H9 (cell line): ENCODE results near the gene SSR3. TPM values are rescaled to one million over a fixed set of nuclear protein-coding genes. Genes with fewer than 3 reads are reported as not detected.
"Not testable (repeated sequence)": the region's sequence is repeated elsewhere in the genome, so short reads cannot be mapped to it uniquely, and the experiment has no call there.

Experiments used
- DNase-seq: peaks from one replicate; pipeline ENCODE4 v3.0.0-alpha.2; 2017
- H2AFZ ChIP-seq: one replicate; pipeline ENCODE4 v1.6.1; 2013; ENCODE audit warnings: mild to moderate bottlenecking, low read length, control low read depth, moderate library complexity
- H2AK5ac ChIP-seq: 2 replicates; pipeline ENCODE4 v1.6.1; 2013; ENCODE audit warnings: low read length, control low read depth, mixed read lengths; ENCODE audit not compliant: insufficient read length
- H2BK120ac ChIP-seq: one replicate; pipeline ENCODE4 v1.6.1; 2013; ENCODE audit warnings: low read depth, mild to moderate bottlenecking, low read length, control low read depth, inconsistent platforms; ENCODE audit not compliant: poor library complexity, severe bottlenecking
- H2BK12ac ChIP-seq: 2 replicates; pipeline ENCODE4 v1.6.1; 2013; ENCODE audit warnings: low read length, control low read depth, mixed read lengths, low read depth; ENCODE audit not compliant: insufficient read length
- H2BK15ac ChIP-seq: 2 replicates; pipeline ENCODE4 v1.6.1; 2013; ENCODE audit warnings: low read depth, low read length, control low read depth
- H2BK20ac ChIP-seq: one replicate; pipeline ENCODE4 v1.6.1; 2013; ENCODE audit warnings: low read depth, mild to moderate bottlenecking, low read length, control low read depth, inconsistent platforms; ENCODE audit not compliant: poor library complexity, severe bottlenecking
- H2BK5ac ChIP-seq: 2 replicates; pipeline ENCODE4 v1.6.1; 2013; ENCODE audit warnings: low read length, control low read depth, mixed read lengths; ENCODE audit not compliant: insufficient read length
- H3K14ac ChIP-seq: 2 replicates; pipeline ENCODE4 v1.6.1; 2013; ENCODE audit warnings: low read length, control low read depth; ENCODE audit not compliant: insufficient read depth
- H3K18ac ChIP-seq: 2 replicates; pipeline ENCODE4 v1.6.1; 2013; ENCODE audit warnings: low read depth, mild to moderate bottlenecking, mixed read lengths, low read length, control low read depth; ENCODE audit not compliant: insufficient read length
- H3K23ac ChIP-seq: 2 replicates; pipeline ENCODE4 v1.6.1; 2013; ENCODE audit warnings: low read length, control low read depth, mixed read lengths, low read depth; ENCODE audit not compliant: insufficient read length
- H3K23me2 ChIP-seq: 2 replicates; pipeline ENCODE4 v1.6.1; 2013; ENCODE audit warnings: low read depth, mild to moderate bottlenecking, mixed read lengths, low read length, control low read depth; ENCODE audit not compliant: insufficient read length, poor library complexity, severe bottlenecking
- H3K27ac ChIP-seq: 2 replicates; pipeline ENCODE4 v1.5.1; 2013; ENCODE audit warnings: low read length, control low read depth, mixed read lengths, low read depth; ENCODE audit not compliant: insufficient read length
- H3K27me3 ChIP-seq: 2 replicates; pipeline ENCODE4 v1.6.1; 2013; ENCODE audit warnings: low read length, control low read depth, inconsistent platforms; ENCODE audit not compliant: insufficient read depth
- H3K4ac ChIP-seq: 2 replicates; pipeline ENCODE4 v1.6.1; 2013; ENCODE audit warnings: low read depth, mild to moderate bottlenecking, control low read depth, inconsistent platforms, low read length, moderate library complexity
- H3K4me1 ChIP-seq: 2 replicates; pipeline ENCODE4 v1.6.1; 2013; ENCODE audit warnings: low read length, control low read depth, inconsistent platforms; ENCODE audit not compliant: insufficient read depth
- H3K4me2 ChIP-seq: 2 replicates; pipeline ENCODE4 v1.6.1; 2013; ENCODE audit warnings: low read length, control low read depth, mixed read lengths; ENCODE audit not compliant: insufficient read length, insufficient read depth
- H3K56ac ChIP-seq: 2 replicates; pipeline ENCODE4 v1.6.1; 2013; ENCODE audit warnings: low read depth, mild to moderate bottlenecking, mixed read lengths, low read length, control low read depth; ENCODE audit not compliant: insufficient read length
- H3K79me1 ChIP-seq: 2 replicates; pipeline ENCODE4 v1.6.1; 2013; ENCODE audit warnings: low read depth, mild to moderate bottlenecking, moderate library complexity, low read length, control low read depth, inconsistent platforms; ENCODE audit not compliant: insufficient read depth, poor library complexity, severe bottlenecking
- H3K79me2 ChIP-seq: 2 replicates; pipeline ENCODE4 v1.6.1; 2013; ENCODE audit warnings: low read length, control low read depth, inconsistent platforms; ENCODE audit not compliant: insufficient read depth
- H3K9ac ChIP-seq: 2 replicates; pipeline ENCODE4 v1.6.1; 2013; ENCODE audit warnings: low read length, control low read depth, mixed read lengths; ENCODE audit not compliant: insufficient read length; ENCODE audit errors: extremely low read depth
- H3K9me3 ChIP-seq: one replicate; pipeline ENCODE4 v1.6.1; 2013; ENCODE audit warnings: low read depth, low read length, inconsistent platforms; ENCODE audit not compliant: control insufficient read depth
- H3T11ph ChIP-seq: one replicate; pipeline ENCODE4 v1.6.1; 2013; ENCODE audit warnings: mild to moderate bottlenecking, low read length, control low read depth, inconsistent platforms
- H4K20me1 ChIP-seq: one replicate; pipeline ENCODE4 v1.6.1; 2013; ENCODE audit not compliant: control insufficient read depth, insufficient read length, insufficient read depth
- H4K5ac ChIP-seq: 2 replicates; pipeline ENCODE4 v1.6.1; 2013; ENCODE audit warnings: low read depth, mild to moderate bottlenecking, mixed read lengths, low read length, control low read depth; ENCODE audit not compliant: insufficient read length
- H4K8ac ChIP-seq: replicated peaks from 2 replicates; pipeline ENCODE4 v1.6.1; 2013; ENCODE audit warnings: low read length, control low read depth, mixed read lengths, low read depth; ENCODE audit not compliant: insufficient read length
- H4K91ac ChIP-seq: 2 replicates; pipeline ENCODE4 v1.6.1; 2013; ENCODE audit warnings: low read depth, mild to moderate bottlenecking, moderate library complexity, mixed read lengths, low read length, control low read depth; ENCODE audit not compliant: insufficient read length
- H3K27ac Mint-ChIP-seq, 3 experiments: 2 replicates in 2 of 3; 3 replicates in 1 of 3; pipeline ENCODE4 v1.8.0; 2020 to 2021; ENCODE audit warnings: mixed read lengths in 3 of 3, mild to moderate bottlenecking in 1 of 3, moderate library complexity in 1 of 3
- H3K27me3 Mint-ChIP-seq: 2 replicates; pipeline ENCODE4 v1.8.0; 2021; ENCODE audit warnings: low read depth, mild to moderate bottlenecking, moderate library complexity, mixed read lengths
- H3K36me3 Mint-ChIP-seq, 3 experiments: 2 replicates in 2 of 3; 3 replicates in 1 of 3; pipeline ENCODE4 v1.8.0; 2020 to 2021; ENCODE audit warnings: low read depth in 3 of 3, mixed read lengths in 3 of 3; ENCODE audit not compliant: insufficient read depth in 1 of 3
- H3K4me1 Mint-ChIP-seq, 2 experiments: 2 replicates each; pipeline ENCODE4 v1.8.0; 2020; ENCODE audit warnings: mixed read lengths in 2 of 2
- H3K4me3 Mint-ChIP-seq, 2 experiments: 2 replicates in 1 of 2; 3 replicates in 1 of 2; pipeline ENCODE4 v1.8.0; 2020 to 2021; ENCODE audit warnings: mild to moderate bottlenecking in 2 of 2, mixed read lengths in 2 of 2, moderate library complexity in 1 of 2
- H3K9me3 Mint-ChIP-seq, 2 experiments: 2 replicates in 1 of 2; 3 replicates in 1 of 2; pipeline ENCODE4 v1.8.0; 2020; ENCODE audit warnings: mild to moderate bottlenecking in 2 of 2, mixed read lengths in 2 of 2, moderate library complexity in 1 of 2
- CTCF ChIP-seq: fragments of 200-600 bp; sonication (generic); conservative IDR thresholded peaks from 3 replicates; pipeline ENCODE4 v1.8.0; 2021; ENCODE audit warnings: antibody characterized with exemption, mild to moderate bottlenecking
- WGBS: extraction: QIAGEN DNeasy Blood & Tissue Kit; methylation state at CpG from one replicate; pipeline ENCODE4 v1.1.7; 2013; ENCODE audit warnings: missing lambda C conversion rate, low lambda C conversion rate, mixed read lengths; ENCODE audit not compliant: insufficient read length; ENCODE audit errors: extremely low coverage; 5-methylcytosine and 5-hydroxymethylcytosine counted together
- total RNA-seq: library from RNA; stranded (reverse); gene quantifications from 2 replicates; pipeline ENCODE4 v1.2.1, GENCODE V29; 2021

Gene SSR3
- total RNA-seq, 1 experiment from 2014 or later, result 177 TPM

GRCh38 chr3:156575641-156576040 is 20.7 kb upstream of the SSR3 start:
- peaks cover 7 to 8% of the 10 kb centered on the region in 2 experiments for H3K4me1 Mint-ChIP-seq
- Histone ChIP-seq H3K4me1 (no peaks in the 10 kb centered on the region; the same call in 1 of the 2 replicates), H4K8ac (no peak overlapping the region), H3K27me3 (no peaks in the 10 kb centered on the region), H3K4ac (no peak overlapping the region), H2AFZ (no peak overlapping the region), H2BK12ac (no peak overlapping the region), H4K91ac (no peak overlapping the region), H2BK5ac (no peak overlapping the region), H4K20me1 (no peaks in the 10 kb centered on the region), H3K23ac (no peak overlapping the region), H3K9me3 (no peaks in the 10 kb centered on the region), H3K79me1 (no peaks in the 10 kb centered on the region), H2BK120ac (no peak overlapping the region), H3K9ac (no peak overlapping the region), H3K56ac (no peak overlapping the region), H3K79me2 (no peaks in the 10 kb centered on the region), H3T11ph (no peak overlapping the region), H2AK5ac (no peak overlapping the region), H3K14ac (no peak overlapping the region), H3K27ac (no peak overlapping the region), H3K23me2 (no peaks in the 10 kb centered on the region), H4K5ac (no peak overlapping the region), H3K4me2 (no peak overlapping the region), H3K18ac (no peak overlapping the region), H2BK15ac (no peak overlapping the region), H2BK20ac (no peak overlapping the region)
- no peak for DNase-seq
- H3K4me3 Mint-ChIP-seq, result no peak overlapping the region
- WGBS, result no CpG with 5 or more reads among the region's 3 CpGs
- TF ChIP-seq CTCF, result no peak
- no peaks in the 10 kb centered on the region for H3K36me3 Mint-ChIP-seq
- H3K27me3 Mint-ChIP-seq, result no peaks in the 10 kb centered on the region; the same call in none of the 2 replicates
- H3K27ac Mint-ChIP-seq, result no peak overlapping the region
- H3K9me3 Mint-ChIP-seq, result no peaks in the 10 kb centered on the region

GRCh38 chr3:156569881-156570280 is 15.0 kb upstream of the SSR3 start:
- not testable (repeated sequence) for H3K36me3 Mint-ChIP-seq, H3K4me1 Mint-ChIP-seq, H2BK12ac ChIP-seq, H3K4me3 Mint-ChIP-seq, H3K4me2 ChIP-seq, H2AFZ ChIP-seq, H3K27me3 ChIP-seq, H4K20me1 ChIP-seq, H4K5ac ChIP-seq, H3K23me2 ChIP-seq, H3K9me3 Mint-ChIP-seq, H2BK5ac ChIP-seq, H2BK120ac ChIP-seq, DNase-seq, H3K79me2 ChIP-seq, H3K14ac ChIP-seq, H3K23ac ChIP-seq, H3K4ac ChIP-seq, H3K79me1 ChIP-seq, H3K27ac ChIP-seq, H3T11ph ChIP-seq, H3K27me3 Mint-ChIP-seq, H3K27ac Mint-ChIP-seq, H2BK15ac ChIP-seq, H4K91ac ChIP-seq, H2BK20ac ChIP-seq, H3K4me1 ChIP-seq, H3K9ac ChIP-seq, H3K56ac ChIP-seq, H3K9me3 ChIP-seq, H2AK5ac ChIP-seq, H4K8ac ChIP-seq, H3K18ac ChIP-seq
- no CpG with 5 or more reads among the region's 4 CpGs for WGBS
